Fibroblast of pulmonary artery (primary cell): Measurements from ENCODE around the gene PRSS16.
"Not testable (repeated sequence)": the region's sequence is repeated elsewhere in the genome, so short reads cannot be mapped to it uniquely, and the experiment has no call there.

Source experiments
- DNase-seq: peaks from one replicate; pipeline ENCODE4 v3.0.0-alpha.2; 2010; ENCODE audit warnings: low read depth
- H3K4me3 ChIP-seq: replicated peaks from 2 replicates; pipeline ENCODE4 v1.5.1; 2011; ENCODE audit warnings: low read depth, mild to moderate bottlenecking, control low read depth, low read length, moderate library complexity
- TF ChIP-seq, protein P1 (sequence below): IDR thresholded peaks from 2 replicates; pipeline ENCODE4 v1.5.1; 2011; ENCODE audit warnings: mild to moderate bottlenecking, control low read depth, low read length, inconsistent platforms; ENCODE audit errors: missing control alignments

PRSS16 gene, protein sequence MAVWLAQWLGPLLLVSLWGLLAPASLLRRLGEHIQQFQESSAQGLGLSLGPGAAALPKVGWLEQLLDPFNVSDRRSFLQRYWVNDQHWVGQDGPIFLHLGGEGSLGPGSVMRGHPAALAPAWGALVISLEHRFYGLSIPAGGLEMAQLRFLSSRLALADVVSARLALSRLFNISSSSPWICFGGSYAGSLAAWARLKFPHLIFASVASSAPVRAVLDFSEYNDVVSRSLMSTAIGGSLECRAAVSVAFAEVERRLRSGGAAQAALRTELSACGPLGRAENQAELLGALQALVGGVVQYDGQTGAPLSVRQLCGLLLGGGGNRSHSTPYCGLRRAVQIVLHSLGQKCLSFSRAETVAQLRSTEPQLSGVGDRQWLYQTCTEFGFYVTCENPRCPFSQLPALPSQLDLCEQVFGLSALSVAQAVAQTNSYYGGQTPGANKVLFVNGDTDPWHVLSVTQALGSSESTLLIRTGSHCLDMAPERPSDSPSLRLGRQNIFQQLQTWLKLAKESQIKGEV

DNA sequence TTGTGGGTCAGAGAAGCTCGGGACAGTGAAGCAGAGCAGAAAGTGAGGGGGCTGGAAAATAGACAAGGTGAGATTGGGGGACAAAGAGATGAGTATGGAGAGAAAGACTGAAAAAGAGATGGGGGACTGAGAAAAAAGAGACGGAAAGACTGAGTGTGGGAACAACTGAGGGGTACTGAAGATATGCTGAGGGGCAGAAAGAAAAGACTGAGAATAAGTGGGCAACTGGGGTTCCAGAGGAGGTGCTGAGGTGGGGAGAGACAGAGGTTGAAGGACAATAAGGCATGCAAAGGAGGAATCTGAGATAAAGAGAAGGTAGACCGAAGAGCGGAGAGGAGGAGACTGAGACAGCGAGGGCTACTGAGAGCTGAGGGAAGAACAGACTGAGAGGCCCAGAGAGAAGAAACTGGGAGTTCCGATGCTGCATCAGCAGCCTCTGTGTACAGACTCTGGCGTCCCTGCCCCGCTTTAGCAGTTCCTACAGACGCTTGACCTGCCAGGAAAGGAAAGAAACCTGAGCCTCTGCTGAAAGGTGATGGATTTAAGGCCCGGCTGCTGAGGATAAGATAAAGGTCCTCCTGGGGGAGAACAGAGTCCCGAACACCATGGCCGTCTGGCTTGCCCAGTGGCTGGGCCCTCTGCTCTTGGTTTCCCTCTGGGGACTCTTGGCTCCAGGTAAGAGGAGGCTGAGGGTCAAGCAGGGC, at the start of gene PRSS16:
Gene PRSS16, plus strand, starts transcription at position 569 of the 704 bp plus-strand sequence. Its CDS starts 37 bp downstream, at position 606.
- TF ChIP-seq, protein P1, sequence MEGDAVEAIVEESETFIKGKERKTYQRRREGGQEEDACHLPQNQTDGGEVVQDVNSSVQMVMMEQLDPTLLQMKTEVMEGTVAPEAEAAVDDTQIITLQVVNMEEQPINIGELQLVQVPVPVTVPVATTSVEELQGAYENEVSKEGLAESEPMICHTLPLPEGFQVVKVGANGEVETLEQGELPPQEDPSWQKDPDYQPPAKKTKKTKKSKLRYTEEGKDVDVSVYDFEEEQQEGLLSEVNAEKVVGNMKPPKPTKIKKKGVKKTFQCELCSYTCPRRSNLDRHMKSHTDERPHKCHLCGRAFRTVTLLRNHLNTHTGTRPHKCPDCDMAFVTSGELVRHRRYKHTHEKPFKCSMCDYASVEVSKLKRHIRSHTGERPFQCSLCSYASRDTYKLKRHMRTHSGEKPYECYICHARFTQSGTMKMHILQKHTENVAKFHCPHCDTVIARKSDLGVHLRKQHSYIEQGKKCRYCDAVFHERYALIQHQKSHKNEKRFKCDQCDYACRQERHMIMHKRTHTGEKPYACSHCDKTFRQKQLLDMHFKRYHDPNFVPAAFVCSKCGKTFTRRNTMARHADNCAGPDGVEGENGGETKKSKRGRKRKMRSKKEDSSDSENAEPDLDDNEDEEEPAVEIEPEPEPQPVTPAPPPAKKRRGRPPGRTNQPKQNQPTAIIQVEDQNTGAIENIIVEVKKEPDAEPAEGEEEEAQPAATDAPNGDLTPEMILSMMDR = no peak
- no peak for DNase-seq
- no peak within 1 kb of the TSS for H3K4me3 ChIP-seq

DNA sequence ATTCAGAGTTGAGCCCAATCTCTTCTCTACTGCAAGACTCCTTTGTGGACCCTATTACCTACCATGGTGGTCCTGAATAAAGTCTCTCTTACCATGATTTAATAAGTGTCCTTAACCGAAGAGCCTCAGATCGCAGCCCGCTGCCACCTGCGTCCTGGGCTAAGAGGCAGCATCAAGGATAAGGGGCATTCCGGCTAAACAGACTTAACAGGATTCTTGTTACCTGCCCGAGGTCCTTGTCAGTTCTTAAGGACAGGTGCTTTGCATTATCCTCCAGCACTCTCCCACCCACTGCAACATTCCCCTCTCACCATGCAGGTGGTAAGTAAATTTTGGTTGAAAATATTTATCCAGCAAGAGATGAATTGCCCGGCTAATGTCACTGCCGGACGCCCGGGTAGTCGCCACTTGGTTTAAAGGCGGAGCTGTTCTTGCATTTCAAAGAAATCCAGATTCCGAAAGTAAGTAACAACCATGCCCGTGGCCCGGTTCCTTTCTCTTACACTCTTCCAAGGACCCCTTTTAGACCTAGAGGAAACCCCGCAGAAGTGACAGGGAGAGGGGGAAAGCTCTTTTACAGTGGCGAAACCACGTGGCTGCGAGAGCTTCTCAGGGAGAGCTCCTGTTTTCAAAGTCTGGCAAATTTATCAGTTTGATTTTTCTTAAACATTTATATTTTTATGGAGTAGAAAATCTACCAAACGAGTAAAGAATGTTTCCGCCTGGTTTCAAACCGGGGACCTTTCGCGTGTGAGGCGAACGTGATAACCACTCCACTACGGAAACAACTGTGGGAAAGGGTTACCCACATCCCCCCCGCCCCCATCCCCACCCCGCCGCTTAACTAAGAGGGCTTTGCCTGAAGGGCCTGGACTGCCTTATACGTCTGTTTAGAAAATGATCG, 41.9 kb upstream of the PRSS16 start:
- peak; percentile 8 for DNase-seq
- TF ChIP-seq, protein P1 = no peak
- peak overlapping the region; percentile 41 for H3K4me3 ChIP-seq

DNA sequence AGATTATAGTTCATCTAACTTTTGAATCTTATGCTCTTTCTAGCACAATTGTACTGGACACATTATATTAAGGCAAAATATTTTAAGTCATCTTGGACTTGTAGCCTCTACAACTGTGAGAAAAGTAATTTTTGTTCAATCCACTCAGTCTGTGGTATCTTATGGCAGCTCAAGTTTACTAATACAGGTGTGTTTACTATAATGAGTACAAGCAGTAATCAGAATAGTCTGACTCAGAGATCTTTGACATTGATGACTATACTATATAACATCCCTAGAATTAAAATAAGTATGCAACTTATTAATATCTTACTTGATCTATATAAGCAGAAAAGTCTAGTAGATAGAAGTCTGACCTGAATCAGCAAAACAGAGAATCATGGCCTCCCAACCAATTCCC, 40.7 kb upstream of the PRSS16 start:
- DNase-seq = no peak
- TF ChIP-seq, protein P1 = no peak
- no peak overlapping the region for H3K4me3 ChIP-seq

DNA sequence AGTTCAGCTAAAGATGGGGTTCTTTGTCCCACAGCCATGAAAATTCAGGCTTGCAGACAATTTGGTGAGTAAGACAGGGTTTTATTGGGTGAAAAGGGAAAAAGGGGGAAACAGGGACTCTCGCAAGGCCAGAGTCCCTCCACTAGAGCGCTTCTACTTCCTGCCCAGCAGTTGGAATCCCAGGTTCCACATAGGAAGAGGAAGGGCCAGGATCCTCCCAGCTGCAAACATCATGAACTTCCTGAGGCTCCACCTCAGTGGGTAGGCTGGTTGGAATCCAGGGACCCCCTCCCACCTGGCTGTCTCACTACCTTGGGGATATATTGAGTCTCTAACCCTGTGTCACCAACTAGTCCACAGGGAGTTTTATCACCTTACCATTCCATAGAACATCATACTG, 39.5 kb upstream of the PRSS16 start:
- TF ChIP-seq, protein P1 = no peak
- no peak for DNase-seq

DNA sequence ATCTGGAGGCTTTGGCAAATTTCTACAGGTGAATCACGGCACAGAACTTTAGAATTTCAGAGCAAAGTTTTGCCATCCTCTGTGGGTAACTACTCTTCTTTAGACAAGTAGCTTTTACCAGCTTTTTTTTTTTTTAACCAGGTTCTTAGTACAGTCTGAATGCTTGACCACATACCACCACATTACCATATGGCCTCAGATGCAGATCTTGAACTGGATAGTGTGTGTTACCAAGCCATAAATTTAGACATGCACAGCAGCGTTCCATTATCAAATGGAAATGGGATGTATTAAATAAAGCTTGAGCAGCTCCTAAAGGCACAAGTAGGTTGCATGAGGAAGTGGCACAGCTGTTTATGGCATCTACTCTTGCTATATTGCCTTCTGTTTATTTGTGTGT, 38.3 kb upstream of the PRSS16 start:
- TF ChIP-seq, protein P1 = no peak
- DNase-seq = no peak
- H3K4me3 ChIP-seq = no peak overlapping the region

More for the DNA sequence above, 39.5 kb upstream of the PRSS16 start:
- H3K4me3 ChIP-seq = no peak overlapping the region

DNA sequence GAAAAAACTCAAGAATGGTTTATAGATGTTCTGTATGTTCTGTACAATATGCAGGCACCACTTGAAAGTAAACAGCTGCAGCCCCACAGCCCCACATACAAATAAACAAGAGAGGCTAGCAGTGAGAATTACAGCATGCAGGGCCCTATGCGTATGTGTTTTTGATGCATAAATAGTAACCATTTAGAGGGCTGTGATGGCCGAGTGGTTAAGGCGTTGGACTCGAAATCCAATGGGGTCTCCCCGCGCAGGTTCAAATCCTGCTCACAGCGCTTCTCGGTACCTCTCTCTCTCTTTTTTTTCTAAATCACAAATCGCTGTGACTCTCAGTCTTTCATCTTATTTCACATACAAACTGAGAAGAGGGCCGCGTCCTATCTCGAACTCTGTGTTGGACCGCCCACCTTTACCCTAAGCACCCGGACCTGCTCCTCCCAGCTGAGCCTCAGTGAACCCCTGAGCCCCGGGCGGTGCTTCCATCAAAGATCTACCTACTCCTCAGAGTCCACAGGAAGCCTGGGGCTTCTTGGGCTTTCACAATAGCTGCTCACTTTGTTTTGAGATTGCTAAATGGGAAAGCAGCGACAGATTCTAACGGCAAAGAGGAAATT, 37.7 kb upstream of the PRSS16 start:
- no peak overlapping the region for H3K4me3 ChIP-seq
- TF ChIP-seq, protein P1 = no peak
- no peak for DNase-seq

DNA sequence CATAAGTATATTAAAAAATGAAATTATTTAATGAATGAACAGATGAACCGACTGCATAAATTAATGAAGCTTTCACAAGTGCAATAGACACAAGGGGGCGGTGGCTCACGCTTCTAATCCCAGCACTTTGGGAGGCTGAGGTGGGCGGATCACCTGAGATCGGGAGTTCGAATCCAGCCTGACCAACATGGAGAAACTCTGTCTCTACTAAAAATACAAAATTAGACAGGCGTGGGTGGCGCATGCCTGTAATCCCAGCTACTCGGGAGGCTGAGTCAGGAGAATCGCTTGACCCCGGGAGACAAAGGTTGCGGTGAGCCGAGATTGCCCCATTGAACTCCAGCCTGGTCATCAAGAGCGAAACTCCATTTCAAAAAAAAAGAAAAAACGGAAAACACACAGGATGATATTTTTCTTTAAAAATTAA, 34.4 kb upstream of the PRSS16 start:
- not testable (repeated sequence) for DNase-seq, H3K4me3 ChIP-seq
